Transverse colon (tissue), 4 donors: ENCODE data around the gene SLC27A1. TPM values are rescaled to one million over a fixed set of nuclear protein-coding genes. Genes with fewer than 3 reads are reported as not detected.

ENCODE experiments used
- DNase-seq: peaks from one replicate; pipeline ENCODE4 v3.0.0-alpha.2; 2019
- H3K27ac ChIP-seq, 4 donors: fragments of 200-600 bp; sonication (generic); 2 replicates each; pipeline ENCODE4 v1.5.1; 2016 to 2018; ENCODE audit warnings: inconsistent platforms in 4 of 4
- H3K27me3 ChIP-seq: fragments of 200-600 bp; sonication (generic); 2 replicates; pipeline ENCODE4 v1.5.1; 2017; ENCODE audit warnings: inconsistent platforms
- H3K36me3 ChIP-seq, 4 donors: fragments of 200-600 bp; sonication (generic); 2 replicates each; pipeline ENCODE4 v1.5.1; 2017 to 2019; ENCODE audit warnings: inconsistent platforms in 4 of 4
- H3K4me1 ChIP-seq, 4 donors: fragments of 200-600 bp; sonication (generic); 2 replicates each; pipeline ENCODE4 v1.5.1; 2017 to 2020; ENCODE audit warnings: inconsistent platforms in 4 of 4
- H3K4me3 ChIP-seq, 4 donors: fragments of 200-600 bp; sonication (generic); 1 replicate in 1 of 4; 2 replicates in 3 of 4; pipeline versions ENCODE4 v1.5.1 to v1.6.1; 2017 to 2019; ENCODE audit warnings: inconsistent platforms in 4 of 4
- H3K9me3 ChIP-seq, 2 donors: fragments of 200-600 bp; sonication (generic); 2 replicates each; pipeline ENCODE4 v1.5.1; 2017 to 2019; ENCODE audit warnings: inconsistent platforms in 2 of 2
- EP300 ChIP-seq: sonication (generic); formaldehyde crosslinking; IDR thresholded peaks from one replicate; pipeline ENCODE4 v1.6.1; 2017; ENCODE audit warnings: antibody characterized with exemption, low read depth
- POLR2A ChIP-seq: fragments of 450-650 bp; IDR thresholded peaks from one replicate; pipeline ENCODE4 v1.6.1; 2016; ENCODE audit warnings: antibody characterized with exemption, mild to moderate bottlenecking, moderate library complexity
- POLR2AphosphoS5 ChIP-seq, 3 donors: sonication (generic); formaldehyde crosslinking; IDR thresholded peaks; one replicate each; pipeline ENCODE4 v1.6.1; 2016; ENCODE audit warnings: antibody characterized with exemption in 3 of 3
- WGBS, 2 donors: methylation state at CpG; one replicate each; pipeline ENCODE4 v1.1.5; 2018; ENCODE audit warnings: low coverage in 1 of 2; 5-methylcytosine and 5-hydroxymethylcytosine counted together
- in situ Hi-C, 4 donors: fragments of 200-750 bp; cut with MboI; loops; one replicate each; pipeline versions ENCODE4 v1.15.0 to v1.15.1; 2017; ENCODE audit warnings: low sequenced_read_pairs in 3 of 4, low pct_ligation_motif_present in 1 of 4, low pct_unique_long_range_greater_than_20kb in 1 of 4
- intact Hi-C: fragments of 100-400 bp; cut with DNase I; formaldehyde crosslinking; loops from one replicate; pipeline ENCODE4 v1.15.1; 2023; ENCODE audit warnings: low total_unique reads
- total RNA-seq, 4 donors: library from RNA; depleted of rRNA; stranded (reverse); fragments of >200 nt; gene quantifications; one replicate each; pipeline ENCODE4 v1.1.0, GENCODE V29; 2016
- TF ChIP-seq, protein P1 (sequence below), 5 experiments: fragments of 200-600 bp in 3 of 5; fragments of 450-650 bp in 2 of 5; sonication (generic) in 3 of 5; IDR thresholded peaks; 1 replicate in 2 of 5; 2 replicates in 3 of 5; pipeline ENCODE4 v1.5.1; 2016 to 2017; ENCODE audit warnings: antibody characterized with exemption in 5 of 5, inconsistent platforms in 3 of 5, mild to moderate bottlenecking in 2 of 5, moderate library complexity in 1 of 5

Gene SLC27A1
- total RNA-seq, 4 donors from 2014 or later, result 4.0 to 11.1 (median 7.0) TPM

- Histone ChIP-seq H3K27me3 (peaks cover 28% of the 10 kb centered on the region), H3K36me3 (no peaks in the 10 kb centered on the region), H3K9me3 (no peaks in the 10 kb centered on the region), H3K4me1 (no peaks in the 10 kb centered on the region), H3K4me3 (no peak overlapping the region), H3K27ac (no peak overlapping the region)
- no peak for DNase-seq
- intact Hi-C loops, result no loop called here
- no peak for TF ChIP-seq POLR2AphosphoS5 (IDR thresholded peaks at IDR 0.05)
- no peak for TF ChIP-seq POLR2A
- no peak for TF ChIP-seq EP300
- TF ChIP-seq, protein P1, sequence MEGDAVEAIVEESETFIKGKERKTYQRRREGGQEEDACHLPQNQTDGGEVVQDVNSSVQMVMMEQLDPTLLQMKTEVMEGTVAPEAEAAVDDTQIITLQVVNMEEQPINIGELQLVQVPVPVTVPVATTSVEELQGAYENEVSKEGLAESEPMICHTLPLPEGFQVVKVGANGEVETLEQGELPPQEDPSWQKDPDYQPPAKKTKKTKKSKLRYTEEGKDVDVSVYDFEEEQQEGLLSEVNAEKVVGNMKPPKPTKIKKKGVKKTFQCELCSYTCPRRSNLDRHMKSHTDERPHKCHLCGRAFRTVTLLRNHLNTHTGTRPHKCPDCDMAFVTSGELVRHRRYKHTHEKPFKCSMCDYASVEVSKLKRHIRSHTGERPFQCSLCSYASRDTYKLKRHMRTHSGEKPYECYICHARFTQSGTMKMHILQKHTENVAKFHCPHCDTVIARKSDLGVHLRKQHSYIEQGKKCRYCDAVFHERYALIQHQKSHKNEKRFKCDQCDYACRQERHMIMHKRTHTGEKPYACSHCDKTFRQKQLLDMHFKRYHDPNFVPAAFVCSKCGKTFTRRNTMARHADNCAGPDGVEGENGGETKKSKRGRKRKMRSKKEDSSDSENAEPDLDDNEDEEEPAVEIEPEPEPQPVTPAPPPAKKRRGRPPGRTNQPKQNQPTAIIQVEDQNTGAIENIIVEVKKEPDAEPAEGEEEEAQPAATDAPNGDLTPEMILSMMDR (IDR thresholded peaks at IDR 0.05), result no peak
- in situ Hi-C loops, result no loop called here
- WGBS, 2 donors, result 63 to 68% methylated on average over 3 to 8 of the region's 8 CpGs
These were observed 59.2 kb downstream of the SLC27A1 start for GRCh38 chr19:17529239-17530158.

- Histone ChIP-seq H3K36me3 (no peaks in the 10 kb centered on the region), H3K4me1 (no peaks in the 10 kb centered on the region), H3K27me3 (peaks cover 25% of the 10 kb centered on the region), H3K27ac (no peak overlapping the region), H3K4me3 (no peak overlapping the region), H3K9me3 (no peaks in the 10 kb centered on the region)
- DNase-seq, result no peak
- intact Hi-C loops (no loop called here), in situ Hi-C loops (no loop called here)
- 32% methylated on average over 8 of the region's 8 CpGs; no CpG with 5 or more reads in 1 of the 2 donors for WGBS, 2 donors
- TF ChIP-seq, protein P1 (IDR thresholded peaks at IDR 0.05), result no peak
- TF ChIP-seq EP300 (no peak), POLR2AphosphoS5 (IDR thresholded peaks at IDR 0.05) (no peak), POLR2A (no peak)
These were observed 60.3 kb downstream of the SLC27A1 start for GRCh38 chr19:17530586-17530985.

GRCh38 chr19:17532116-17532515 is 61.8 kb downstream of the SLC27A1 start:
- in situ Hi-C loops (no loop called here), intact Hi-C loops (no loop called here)
- no peaks in the 10 kb centered on the region for H3K4me1 ChIP-seq
- 86 to 100% methylated on average over 2 to 16 of the region's 16 CpGs for WGBS, 2 donors
- TF ChIP-seq POLR2A (no peak), POLR2AphosphoS5 (IDR thresholded peaks at IDR 0.05) (no peak)
- TF ChIP-seq, protein P1 (IDR thresholded peaks at IDR 0.05), result no peak
- no peak overlapping the region for H3K4me3 ChIP-seq
- H3K27me3 ChIP-seq, result peaks cover 17% of the 10 kb centered on the region
- H3K9me3 ChIP-seq, result no peaks in the 10 kb centered on the region
- H3K27ac ChIP-seq, result no peak overlapping the region
- no peak for DNase-seq
- H3K36me3 ChIP-seq, result no peaks in the 10 kb centered on the region

- intact Hi-C loops, result no loop called here
- Histone ChIP-seq H3K27me3 (peaks cover 17% of the 10 kb centered on the region), H3K27ac (no peak overlapping the region), H3K4me1 (no peaks in the 10 kb centered on the region), H3K4me3 (no peak overlapping the region), H3K9me3 (no peaks in the 10 kb centered on the region), H3K36me3 (no peaks in the 10 kb centered on the region)
- no peak for TF ChIP-seq POLR2A
- TF ChIP-seq, protein P1 (IDR thresholded peaks at IDR 0.05), result no peak
- no peak for TF ChIP-seq POLR2AphosphoS5 (IDR thresholded peaks at IDR 0.05)
- TF ChIP-seq EP300, result no peak
- WGBS, 2 donors, result 66 to 73% methylated on average over 4 to 7 of the region's 7 CpGs
- no peak for DNase-seq
- in situ Hi-C loops, result no loop called here
These were observed 62.2 kb downstream of the SLC27A1 start for GRCh38 chr19:17532557-17532956.
